GM12878 (cell line): ENCODE data around the gene GORASP2. TPM values are rescaled to one million over a fixed set of nuclear protein-coding genes. Genes with fewer than 3 reads are reported as not detected.

Source experiments
- ATAC-seq: fragments of 200-7000 bp; cut with Tn5 transposase; 3 replicates; pipeline ENCODE4 v1.9.1; 2020; ENCODE audit warnings: mild to moderate bottlenecking, moderate library complexity
- BruUV-seq: library from RNA; stranded (reverse); fragments of 400-500 nt; replicated peaks from 2 replicates; lab custom pipeline; 2021; lab: Mats Ljungman, UMichigan
- CTCF ChIA-PET: fragments of 300-600 bp; sonication (Branson Sonifier 250); formaldehyde crosslinking; extraction: SDS; loops from one replicate; lab custom pipeline; 2021; ENCODE audit warnings: inconsistent platforms; lab: Yijun Ruan, JAX
- POLR2A ChIA-PET: fragments of 350-600 bp; formaldehyde crosslinking; extraction: SDS; loops from one replicate; lab custom pipeline; 2021; ENCODE audit warnings: inconsistent platforms; lab: Charles Lee
- RAD21 ChIA-PET: fragments of 300-600 bp; sonication (Branson Sonifier 250); formaldehyde crosslinking; loops from one replicate; lab custom pipeline; 2023; ENCODE audit warnings: antibody characterized with exemption; ENCODE audit not compliant: unreplicated experiment; lab: Charles Lee
- SMC1A ChIA-PET: fragments of 300-600 bp; sonication (Branson Sonifier 250); formaldehyde crosslinking; loops from one replicate; lab custom pipeline; 2023; ENCODE audit not compliant: unreplicated experiment, uncharacterized antibody; lab: Charles Lee
- DNase-seq: peaks from one replicate; pipeline ENCODE4 v3.0.0-alpha.2; 2011; ENCODE audit warnings: low read depth, low spot score
- FAIRE-seq: peaks from 3 replicates; lab custom pipeline; 2011; peaks lifted over from hg19 to GRCh38; lab: Jason Lieb, UNC
- H2AFZ ChIP-seq: 2 replicates; pipeline ENCODE4 v1.6.0; 2011; ENCODE audit warnings: low read depth, low read length, control low read depth; ENCODE audit not compliant: control insufficient read depth
- H3K27ac ChIP-seq: 2 replicates; pipeline ENCODE4 v1.5.1; 2011; ENCODE audit warnings: control low read depth; ENCODE audit not compliant: control insufficient read depth, insufficient read depth
- H3K27me3 ChIP-seq, 2 experiments: replicated peaks in 1 of 2; 2 replicates each; pipeline versions ENCODE4 v1.6.0 to v1.6.1; 2011; ENCODE audit warnings: low read length in 1 of 2; ENCODE audit not compliant: control insufficient read depth in 2 of 2, insufficient read depth in 2 of 2
- H3K36me3 ChIP-seq, 2 experiments: 2 replicates each; pipeline ENCODE4 v1.5.1; 2011; ENCODE audit warnings: low read length in 1 of 2; ENCODE audit not compliant: control insufficient read depth in 2 of 2, insufficient read depth in 2 of 2
- H3K4me1 ChIP-seq: 2 replicates; pipeline ENCODE4 v1.6.1; 2011; ENCODE audit warnings: mild to moderate bottlenecking, low read length, moderate library complexity, mixed read lengths; ENCODE audit not compliant: control insufficient read depth, insufficient read depth
- H3K4me2 ChIP-seq: 2 replicates; pipeline ENCODE4 v1.6.0; 2011; ENCODE audit warnings: control low read depth; ENCODE audit not compliant: control insufficient read depth, insufficient read depth
- H3K4me3 ChIP-seq: fragments of 200-600 bp; sonication (generic); 2 replicates; pipeline ENCODE4 v1.5.1; 2016
- H3K79me2 ChIP-seq: 2 replicates; pipeline ENCODE4 v1.6.0; 2011; ENCODE audit warnings: low read length; ENCODE audit not compliant: control insufficient read depth, insufficient read depth
- H3K9ac ChIP-seq: 2 replicates; pipeline ENCODE4 v1.8.0; 2011; ENCODE audit warnings: low read length, control low read depth, mixed read lengths; ENCODE audit not compliant: control insufficient read depth, insufficient read depth
- H3K9me3 ChIP-seq: replicated peaks from 3 replicates; pipeline ENCODE4 v1.5.1; 2011; ENCODE audit warnings: mild to moderate bottlenecking, low read length; ENCODE audit not compliant: control insufficient read depth, insufficient read depth
- H4K20me1 ChIP-seq: 2 replicates; pipeline ENCODE4 v1.6.0; 2011; ENCODE audit not compliant: control insufficient read depth, insufficient read depth
- CBX3 ChIP-seq: fragments of 200-600 bp; sonication (generic); IDR thresholded peaks from 2 replicates; pipeline ENCODE4 v1.6.1; 2016; ENCODE audit warnings: low read depth, borderline replicate concordance
- EED ChIP-seq: sonication (generic); IDR thresholded peaks from 2 replicates; pipeline ENCODE4 v1.6.1; 2016; ENCODE audit warnings: antibody characterized with exemption, low read depth
- FOXK2 ChIP-seq: fragments of 450-650 bp; IDR thresholded peaks from 2 replicates; pipeline ENCODE4 v1.6.1; 2017; ENCODE audit warnings: mild to moderate bottlenecking, moderate library complexity
- GABPA ChIP-seq: IDR thresholded peaks from 2 replicates; pipeline ENCODE4 v1.6.1; 2014; ENCODE audit warnings: antibody characterized with exemption, low read depth, mild to moderate bottlenecking, inconsistent platforms
- LARP7 ChIP-seq: fragments of 450-650 bp; IDR thresholded peaks from 2 replicates; pipeline ENCODE4 v1.6.1; 2017; ENCODE audit warnings: mild to moderate bottlenecking
- MEF2A ChIP-seq: IDR thresholded peaks from 2 replicates; pipeline ENCODE4 v1.6.1; 2011; ENCODE audit warnings: low read depth, mild to moderate bottlenecking, low read length, moderate library complexity; ENCODE audit not compliant: insufficient read depth
- MEF2B ChIP-seq: fragments of 450-650 bp; IDR thresholded peaks from 2 replicates; pipeline ENCODE4 v1.6.1; 2018; ENCODE audit warnings: mild to moderate bottlenecking, moderate library complexity; ENCODE audit not compliant: partially characterized antibody, poor library complexity, severe bottlenecking
- MLLT1 ChIP-seq: fragments of 450-650 bp; IDR thresholded peaks from 2 replicates; pipeline ENCODE4 v1.6.1; 2016; ENCODE audit warnings: mild to moderate bottlenecking
- MTA3 ChIP-seq: IDR thresholded peaks from 2 replicates; pipeline ENCODE4 v1.6.1; 2012; ENCODE audit warnings: low read length, inconsistent platforms, borderline replicate concordance
- NR2C2 ChIP-seq: IDR thresholded peaks from 2 replicates; pipeline ENCODE4 v1.6.1; 2011; ENCODE audit warnings: borderline replicate concordance, low read depth; ENCODE audit not compliant: control insufficient read depth, insufficient read length
- RAD21 ChIP-seq: IDR thresholded peaks from 2 replicates; pipeline ENCODE4 v1.6.1; 2011; ENCODE audit warnings: mild to moderate bottlenecking, low read depth, low read length, moderate library complexity; ENCODE audit not compliant: insufficient read depth
- RB1 ChIP-seq: fragments of 450-650 bp; formaldehyde crosslinking; IDR thresholded peaks from 2 replicates; pipeline ENCODE4 v1.6.1; 2017; ENCODE audit warnings: mild to moderate bottlenecking, borderline replicate concordance
- RCOR1 ChIP-seq: conservative IDR thresholded peaks from 2 replicates; pipeline ENCODE4 v1.6.1; 2012; ENCODE audit warnings: low read depth, low read length, improper control_type of control experiment
- RFX5 ChIP-seq: IDR thresholded peaks from 2 replicates; pipeline ENCODE4 v1.6.1; 2011; ENCODE audit warnings: low read depth, low read length, improper control_type of control experiment
- SMC3 ChIP-seq: IDR thresholded peaks from 2 replicates; pipeline ENCODE4 v1.6.1; 2011; ENCODE audit warnings: low read length, improper control_type of control experiment, borderline replicate concordance
- USF1 ChIP-seq: IDR thresholded peaks from 2 replicates; pipeline ENCODE4 v1.6.1; 2011; ENCODE audit warnings: borderline replicate concordance, low read depth, mild to moderate bottlenecking, moderate library complexity, mixed read lengths, low read length; ENCODE audit not compliant: insufficient read depth; ENCODE audit errors: extremely low read length
- ZNF207 ChIP-seq: fragments of 450-650 bp; IDR thresholded peaks from 2 replicates; pipeline ENCODE4 v1.6.1; 2014; ENCODE audit warnings: antibody characterized with exemption, mild to moderate bottlenecking, borderline replicate concordance
- ZZZ3 ChIP-seq: IDR thresholded peaks from 2 replicates; pipeline ENCODE4 v1.6.1; 2011; ENCODE audit warnings: low read depth; ENCODE audit not compliant: control insufficient read depth, insufficient read length
- WGBS: methylation state at CpG from one replicate; pipeline ENCODE4 v1.1.6; 2016; ENCODE audit warnings: low lambda C conversion rate; ENCODE audit not compliant: insufficient replicate concordance, insufficient coverage; ENCODE audit errors: missing lambda C conversion rate; 5-methylcytosine and 5-hydroxymethylcytosine counted together
- in situ Hi-C: fragments of 300-500 bp; cut with MboI; formaldehyde crosslinking; loops from 9 replicates; pipeline ENCODE4 v1.14.3; 2018; ENCODE audit warnings: mixed read lengths
- intact Hi-C: fragments of 100-400 bp; cut with micrococcal nuclease; formaldehyde crosslinking; loops from one replicate; pipeline ENCODE4 v1.14.2; 2022; ENCODE audit not compliant: unreplicated experiment
- polyA plus RNA-seq, 11 experiments: library from polyadenylated mRNA; depleted of rRNA in 4 of 11; unstranded in 6 of 11; stranded (reverse) in 5 of 11; fragments of >200 nt; fragmentation: Nextera tagmentation in 4 of 11; fragmentation: Illumina TruSeq in 1 of 11; extraction: Ambion mirVana in 4 of 11; extraction: Trizol in 1 of 11; gene quantifications; 1 replicate in 1 of 11; 2 replicates in 10 of 11; pipeline versions ENCODE4 v1.2.1 to v1.2.3, GENCODE V29; 2011 to 2016; ENCODE audit warnings: inconsistent platforms in 2 of 11, missing spikeins in 2 of 11, low read depth in 1 of 11
- total RNA-seq, 4 experiments: library from RNA; depleted of rRNA in 3 of 4; stranded (reverse); fragments of >200 nt in 3 of 4; fragmentation: Illumina TruSeq in 1 of 4; extraction: Trizol in 1 of 4; gene quantifications; 2 replicates each; pipeline versions ENCODE4 v1.2.1 to v1.2.3, GENCODE V29; 2013 to 2021
- TF ChIP-seq, protein P1 (sequence below): IDR thresholded peaks from 2 replicates; pipeline ENCODE4 v1.6.1; 2012; ENCODE audit warnings: low read depth, low read length, improper control_type of control experiment
- TF ChIP-seq, protein P2 (sequence below): fragments of 450-650 bp; IDR thresholded peaks from 2 replicates; pipeline ENCODE4 v1.6.1; 2016; ENCODE audit warnings: mild to moderate bottlenecking

GORASP2 gene
- total and polyA plus RNA-seq, 10 of the 15 experiments (the other 5 are each of a cell fraction or from before 2014, with no cell fraction given), result 26.3 to 169 (median 103) TPM

DNA sequence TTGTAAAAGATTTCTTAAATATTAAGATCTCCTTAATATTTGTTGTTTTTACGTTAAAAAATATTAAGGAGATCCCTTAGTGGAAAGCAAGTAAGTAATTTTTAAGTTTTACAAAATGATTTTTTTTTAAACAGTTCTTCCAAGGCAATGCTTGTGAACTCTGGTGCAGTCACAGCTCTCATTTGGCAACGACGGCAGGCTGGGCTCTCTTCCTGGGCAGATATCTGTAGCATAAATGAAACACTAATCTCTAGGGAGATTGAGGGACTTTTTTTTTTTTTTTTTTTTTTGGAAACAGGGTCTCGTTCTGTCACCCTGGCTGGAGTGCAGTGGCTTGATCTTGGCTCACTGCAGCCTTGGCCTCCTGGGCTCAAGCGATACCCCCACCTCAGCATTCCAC lies 38.5 kb downstream of the GORASP2 start:
- intact Hi-C loops, result no loop called here
- WGBS, result 98% methylated on average over 4 of the region's 5 CpGs
- no peak for ATAC-seq
- H2AFZ ChIP-seq, result no peak overlapping the region
- H3K4me1 ChIP-seq, result peaks cover 1% of the 10 kb centered on the region
- in situ Hi-C loops, result loop anchor here (25.0 kb wide), 1 partner anchor 470 kb away; the partner anchor contains the start of genes DCAF17 and METTL8
- H3K4me3 ChIP-seq, result no peak overlapping the region
- H3K27me3 ChIP-seq, result no peaks in the 10 kb centered on the region
- ChIA-PET RAD21 (interaction anchor here (1.0 kb wide), 1 partner anchor 39 kb away, joined by 3 read pairs; the partner anchor contains the start of gene GORASP2), POLR2A (no interaction called here), CTCF (interaction anchor here (0.6 to 1.5 kb wide), 4 partner anchors 16 to 39 kb away, joined by 3 to 4 read pairs (median 4); no protein-coding TSS in a partner anchor), SMC1A (interaction anchor here (0.7 kb wide), 1 partner anchor 39 kb away, joined by 4 read pairs; the partner anchor contains the start of gene GORASP2)
- peaks cover 9 to 30% of the 10 kb centered on the region in 2 experiments for H3K36me3 ChIP-seq
- no peak for TF ChIP-seq MEF2B
- no peak for TF ChIP-seq LARP7
- no peak for TF ChIP-seq ZNF207
- TF ChIP-seq, protein P1, sequence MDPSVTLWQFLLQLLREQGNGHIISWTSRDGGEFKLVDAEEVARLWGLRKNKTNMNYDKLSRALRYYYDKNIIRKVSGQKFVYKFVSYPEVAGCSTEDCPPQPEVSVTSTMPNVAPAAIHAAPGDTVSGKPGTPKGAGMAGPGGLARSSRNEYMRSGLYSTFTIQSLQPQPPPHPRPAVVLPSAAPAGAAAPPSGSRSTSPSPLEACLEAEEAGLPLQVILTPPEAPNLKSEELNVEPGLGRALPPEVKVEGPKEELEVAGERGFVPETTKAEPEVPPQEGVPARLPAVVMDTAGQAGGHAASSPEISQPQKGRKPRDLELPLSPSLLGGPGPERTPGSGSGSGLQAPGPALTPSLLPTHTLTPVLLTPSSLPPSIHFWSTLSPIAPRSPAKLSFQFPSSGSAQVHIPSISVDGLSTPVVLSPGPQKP, result no peak
- TF ChIP-seq EED, result no peak
- no peak for TF ChIP-seq GABPA
- no peak for TF ChIP-seq MTA3
- TF ChIP-seq CBX3, result no peak
- TF ChIP-seq ZZZ3, result no peak
- TF ChIP-seq MEF2A, result no peak
- no peak for TF ChIP-seq FOXK2
- TF ChIP-seq NR2C2, result no peak
- no peak for TF ChIP-seq USF1
- TF ChIP-seq RFX5, result no peak
- no peak for TF ChIP-seq SMC3
- no peak for TF ChIP-seq RB1
- TF ChIP-seq RCOR1, result no peak
- TF ChIP-seq, protein P2, sequence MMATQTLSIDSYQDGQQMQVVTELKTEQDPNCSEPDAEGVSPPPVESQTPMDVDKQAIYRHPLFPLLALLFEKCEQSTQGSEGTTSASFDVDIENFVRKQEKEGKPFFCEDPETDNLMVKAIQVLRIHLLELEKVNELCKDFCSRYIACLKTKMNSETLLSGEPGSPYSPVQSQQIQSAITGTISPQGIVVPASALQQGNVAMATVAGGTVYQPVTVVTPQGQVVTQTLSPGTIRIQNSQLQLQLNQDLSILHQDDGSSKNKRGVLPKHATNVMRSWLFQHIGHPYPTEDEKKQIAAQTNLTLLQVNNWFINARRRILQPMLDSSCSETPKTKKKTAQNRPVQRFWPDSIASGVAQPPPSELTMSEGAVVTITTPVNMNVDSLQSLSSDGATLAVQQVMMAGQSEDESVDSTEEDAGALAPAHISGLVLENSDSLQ, result no peak
- TF ChIP-seq RAD21, result no peak
- no peak for TF ChIP-seq MLLT1
- no peak overlapping the region for H3K4me2 ChIP-seq
- no peak overlapping the region for H3K27ac ChIP-seq
- H4K20me1 ChIP-seq, result no peaks in the 10 kb centered on the region
- BruUV-seq, result no TSS peak
- no peak overlapping the region for H3K9ac ChIP-seq
- no peaks in the 10 kb centered on the region for H3K9me3 ChIP-seq
- no peak for DNase-seq
- FAIRE-seq, result no peak
- H3K79me2 ChIP-seq, result no peaks in the 10 kb centered on the region
